RPMI7951 (cell line): ENCODE data around the gene PITRM1. TPM values are rescaled to one million over a fixed set of nuclear protein-coding genes. Genes with fewer than 3 reads are reported as not detected.

Source experiments
- DNase-seq: peaks from one replicate; pipeline ENCODE4 v3.0.0-alpha.2; 2012; ENCODE audit warnings: low read depth
- total RNA-seq: library from RNA; depleted of rRNA; stranded (reverse); fragments of >200 nt; shearing (Covaris generic); gene quantifications from 2 replicates; pipeline ENCODE4 v1.2.3, GENCODE V29; 2014

Gene PITRM1
- total RNA-seq, 1 experiment from 2014 or later, result 62.5 TPM

GRCh38 chr10:3139216-3139910 is 33.2 kb downstream of the PITRM1 start:
- DNase-seq, result no peak

DNA sequence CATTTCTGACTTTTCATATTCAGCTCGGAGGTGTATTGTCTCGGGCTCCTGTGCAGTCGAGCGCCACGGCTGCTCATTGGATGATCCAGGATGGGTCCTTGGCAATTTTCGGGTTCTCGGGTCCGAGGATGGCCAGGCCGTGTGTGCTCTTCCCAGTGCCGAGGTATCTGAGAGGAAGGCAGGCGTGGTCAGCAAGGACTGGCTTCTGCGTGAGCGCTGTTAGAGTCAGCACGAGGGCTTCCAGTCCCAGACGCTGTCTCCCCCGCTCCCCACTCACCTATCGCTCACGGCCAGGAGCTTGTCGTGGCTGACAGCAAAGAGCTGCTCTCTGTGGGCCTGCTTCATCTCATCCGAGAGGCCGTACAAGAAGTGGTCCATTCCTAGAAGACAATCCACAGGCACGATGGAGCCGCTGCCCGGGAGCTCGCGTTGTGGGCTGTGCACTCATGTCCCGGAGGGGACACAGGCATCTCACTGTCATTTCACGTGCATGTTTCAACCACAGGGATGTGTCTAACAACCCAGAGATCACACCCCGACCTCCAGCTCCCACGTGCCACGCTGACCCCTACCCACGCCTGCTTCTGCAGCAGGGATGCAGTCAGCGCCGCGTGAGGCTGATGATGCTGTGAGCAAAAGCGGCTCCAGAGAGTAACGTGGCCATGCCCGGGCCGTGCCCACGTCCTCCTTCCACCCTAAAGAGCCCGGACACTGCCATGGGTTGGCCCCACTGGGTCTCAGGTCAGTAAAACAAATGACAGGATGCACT is 34.4 kb downstream of the PITRM1 start:
- no peak for DNase-seq

DNA sequence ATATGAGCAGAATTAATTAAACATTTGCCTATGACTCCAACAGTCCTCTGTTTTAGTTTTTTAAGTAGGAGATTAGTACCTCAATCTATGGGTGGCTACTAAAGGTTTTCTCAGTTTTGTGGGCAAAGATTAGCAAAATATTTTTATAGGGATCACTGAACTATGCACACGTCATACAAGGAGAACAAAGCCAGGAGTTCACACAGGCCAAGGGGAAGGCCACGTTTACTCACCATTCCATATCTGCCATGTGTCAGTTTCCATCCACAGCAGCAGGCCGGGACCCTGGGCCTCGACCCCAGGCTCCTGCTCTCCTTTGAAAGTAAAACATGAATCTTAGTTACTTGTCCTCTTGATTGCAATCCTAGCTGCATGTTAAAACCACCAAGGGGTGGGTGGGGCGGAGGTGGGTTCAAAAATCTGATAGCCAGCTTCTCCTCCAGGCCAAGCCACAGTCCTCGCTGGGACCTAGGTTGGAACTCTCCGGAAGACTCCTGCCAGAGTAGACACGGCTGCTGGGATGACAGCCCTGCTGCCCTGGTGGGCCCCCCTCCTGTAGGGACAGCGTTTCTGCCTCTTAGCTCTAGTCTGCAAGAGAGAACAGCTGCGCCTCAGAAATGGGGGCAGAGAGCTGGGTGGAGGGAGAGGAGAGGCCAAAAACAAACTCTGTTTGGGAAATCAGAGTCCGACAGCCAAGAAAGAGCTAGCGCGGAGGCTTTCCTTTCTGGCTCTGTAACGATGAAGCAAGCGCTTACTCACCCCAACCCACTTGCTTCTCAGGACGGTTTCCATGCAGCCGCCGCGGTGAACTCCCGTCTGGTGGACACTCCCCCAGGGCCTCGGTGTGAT is 35.6 kb downstream of the PITRM1 start:
- no peak for DNase-seq

GRCh38 chr10:3136336-3136735 is 36.2 kb downstream of the PITRM1 start:
- DNase-seq, result no peak

GRCh38 chr10:3135006-3135405 is 37.6 kb downstream of the PITRM1 start:
- no peak for DNase-seq

DNA sequence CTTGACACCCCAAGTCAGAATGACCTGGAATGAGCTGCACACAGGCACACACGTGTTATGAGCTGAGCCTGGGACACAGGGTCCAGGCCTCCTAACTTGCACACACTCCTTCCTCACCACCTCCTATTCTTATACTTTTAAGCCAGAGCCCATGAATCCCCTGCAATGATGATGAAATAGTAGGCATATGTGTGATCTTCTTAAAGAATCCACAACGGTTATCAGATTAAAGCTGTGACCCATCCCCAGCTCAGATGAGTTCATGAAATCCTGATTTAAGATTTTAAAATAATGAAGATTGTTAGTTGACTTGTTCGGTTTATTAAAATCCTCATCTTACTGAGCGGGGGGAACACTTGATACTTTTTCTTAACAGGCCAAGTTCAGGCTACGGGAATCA is 38.6 kb downstream of the PITRM1 start:
- DNase-seq, result no peak

DNA sequence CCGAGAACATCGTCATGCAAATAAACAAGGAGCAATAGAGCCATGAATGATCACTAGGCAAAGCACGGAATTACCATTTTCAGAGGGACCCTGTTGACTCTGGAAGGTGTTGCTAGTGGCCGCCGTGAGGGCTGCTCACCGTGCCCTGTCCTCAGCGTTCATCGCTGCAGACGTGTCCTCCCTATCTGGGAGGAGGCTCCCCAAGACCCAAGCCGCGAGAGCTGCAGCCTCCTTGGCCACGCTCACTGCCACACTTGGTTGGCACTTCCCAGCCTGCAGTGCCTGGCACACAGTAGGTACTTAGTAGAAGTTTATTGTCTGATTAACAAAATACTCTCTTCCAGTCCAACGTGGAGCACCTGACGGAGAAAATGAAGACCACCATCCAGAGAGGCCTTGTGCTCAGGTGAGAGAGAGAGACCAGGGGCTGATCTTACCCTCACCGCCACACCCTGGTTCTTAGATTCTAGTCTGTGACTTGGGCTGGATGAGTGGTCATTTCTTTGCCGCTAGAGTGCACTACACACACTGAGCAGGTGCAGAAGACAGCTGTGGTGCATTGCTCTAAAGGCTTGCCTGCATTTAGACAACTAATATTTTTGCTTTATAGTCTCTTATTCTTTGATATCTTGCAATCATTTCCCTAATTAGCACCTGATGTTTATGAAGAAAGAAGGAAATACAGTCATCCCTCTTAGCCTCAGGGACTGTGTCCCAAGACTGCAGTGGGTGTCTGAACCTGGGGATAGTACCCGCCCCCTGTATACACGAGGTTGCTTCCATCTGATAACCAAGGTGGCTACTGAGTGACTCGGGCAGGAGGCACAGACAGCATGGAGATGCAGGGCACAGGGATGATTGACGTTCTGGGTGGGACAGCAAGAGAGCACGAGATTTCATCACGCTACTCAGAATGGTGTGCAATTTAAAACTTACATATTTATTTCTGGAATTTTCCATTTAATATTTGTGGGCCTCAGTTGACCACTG is 40.3 kb downstream of the PITRM1 start:
- peak; percentile 54 for DNase-seq

GRCh38 chr10:3131098-3131497 is 41.5 kb downstream of the PITRM1 start:
- no peak for DNase-seq

DNA sequence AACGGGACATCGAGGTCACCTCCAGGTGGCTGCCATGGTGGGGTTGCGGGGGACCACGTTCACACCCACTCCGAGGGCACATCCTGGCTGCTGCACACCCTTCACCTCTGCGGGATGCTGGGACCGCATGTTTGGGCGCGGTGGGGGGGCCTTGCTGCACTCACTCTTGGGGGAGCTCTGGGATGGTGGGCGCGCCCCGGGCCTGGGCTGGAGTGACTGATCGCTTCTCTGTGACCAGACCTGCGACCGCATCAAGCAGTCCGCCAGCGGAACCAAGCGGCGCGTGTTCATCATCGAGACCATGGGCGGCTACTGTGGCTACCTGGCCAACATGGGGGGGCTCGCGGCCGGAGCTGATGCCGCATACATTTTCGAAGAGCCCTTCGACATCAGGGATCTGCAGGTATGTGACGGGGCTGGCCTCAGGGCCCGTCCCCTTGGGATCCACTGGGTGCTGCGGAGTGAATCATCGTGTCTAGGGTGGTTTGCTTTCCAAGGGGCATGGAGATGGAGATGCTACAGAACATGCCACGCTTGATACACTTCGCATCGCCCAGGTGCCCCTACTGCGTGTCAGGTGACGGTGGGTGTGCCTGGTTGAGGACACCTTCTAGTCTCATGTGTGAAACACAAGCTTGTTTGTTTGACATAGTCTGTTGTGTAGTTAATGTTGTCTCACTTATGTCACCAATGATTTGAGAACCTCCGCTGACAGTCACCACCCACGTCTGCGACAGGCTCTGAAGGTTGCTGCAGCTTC is 42.8 kb downstream of the PITRM1 start:
- DNase-seq, result no peak

GRCh38 chr10:3128379-3129130 is 44.0 kb downstream of the PITRM1 start:
- no peak for DNase-seq

- no peak for DNase-seq
Observed at GRCh38 chr10:3127921-3128320, 44.7 kb downstream of the PITRM1 start.

DNA sequence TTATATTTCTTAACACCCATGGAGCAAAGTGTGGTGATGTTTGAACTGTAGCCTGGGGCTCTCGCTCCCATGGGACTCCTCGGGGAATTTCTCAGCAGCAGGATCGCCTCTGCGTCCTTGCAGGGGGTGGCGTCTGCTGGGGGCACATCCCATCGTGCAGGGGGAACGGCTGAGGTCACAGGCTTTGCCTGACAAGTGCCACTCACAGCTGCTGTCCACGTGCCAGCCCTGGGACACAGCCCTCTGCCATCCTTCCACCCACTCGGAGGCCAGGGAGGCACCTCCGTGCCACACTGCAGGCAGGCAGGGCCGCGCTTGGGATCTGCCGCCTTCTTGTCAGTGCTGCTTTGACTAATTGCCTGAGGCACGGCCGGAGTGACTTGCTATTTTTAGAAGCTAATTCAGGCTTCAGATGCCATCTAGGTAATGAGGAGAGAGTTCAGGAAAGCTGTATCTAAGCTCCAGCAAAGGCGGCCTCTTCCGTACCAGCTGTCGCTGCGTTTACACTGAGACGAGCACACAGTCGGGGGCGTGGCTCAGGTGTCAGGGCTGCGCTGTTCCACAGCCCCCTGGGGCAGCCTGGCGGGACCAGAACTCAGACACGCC is 45.7 kb downstream of the PITRM1 start:
- peak; percentile 86 for DNase-seq

DNA sequence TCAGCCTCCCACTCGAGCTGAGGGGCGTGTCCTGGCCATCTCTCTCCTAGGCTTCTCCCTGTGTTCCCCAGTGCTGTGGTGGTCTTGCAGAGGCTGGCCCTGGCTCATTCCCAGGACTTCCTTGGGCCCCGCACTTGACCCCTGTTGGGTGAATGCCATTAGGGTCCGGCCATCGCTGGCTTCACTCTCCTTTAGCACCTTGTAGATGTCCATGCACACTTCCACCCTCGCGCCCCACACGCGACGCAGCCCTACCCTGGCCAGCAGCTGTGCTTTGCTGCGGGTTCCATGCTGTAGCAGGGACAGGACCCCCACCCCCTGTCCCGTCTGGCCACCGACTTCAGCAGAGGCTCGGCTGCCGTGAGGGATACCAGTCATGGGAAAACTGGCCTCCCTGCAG is 46.3 kb downstream of the PITRM1 start:
- no peak for DNase-seq

- DNase-seq, result no peak
Observed at GRCh38 chr10:3125527-3126170, 46.9 kb downstream of the PITRM1 start.

- no peak for DNase-seq
Observed at GRCh38 chr10:3124412-3125175, 48.0 kb downstream of the PITRM1 start.

DNA sequence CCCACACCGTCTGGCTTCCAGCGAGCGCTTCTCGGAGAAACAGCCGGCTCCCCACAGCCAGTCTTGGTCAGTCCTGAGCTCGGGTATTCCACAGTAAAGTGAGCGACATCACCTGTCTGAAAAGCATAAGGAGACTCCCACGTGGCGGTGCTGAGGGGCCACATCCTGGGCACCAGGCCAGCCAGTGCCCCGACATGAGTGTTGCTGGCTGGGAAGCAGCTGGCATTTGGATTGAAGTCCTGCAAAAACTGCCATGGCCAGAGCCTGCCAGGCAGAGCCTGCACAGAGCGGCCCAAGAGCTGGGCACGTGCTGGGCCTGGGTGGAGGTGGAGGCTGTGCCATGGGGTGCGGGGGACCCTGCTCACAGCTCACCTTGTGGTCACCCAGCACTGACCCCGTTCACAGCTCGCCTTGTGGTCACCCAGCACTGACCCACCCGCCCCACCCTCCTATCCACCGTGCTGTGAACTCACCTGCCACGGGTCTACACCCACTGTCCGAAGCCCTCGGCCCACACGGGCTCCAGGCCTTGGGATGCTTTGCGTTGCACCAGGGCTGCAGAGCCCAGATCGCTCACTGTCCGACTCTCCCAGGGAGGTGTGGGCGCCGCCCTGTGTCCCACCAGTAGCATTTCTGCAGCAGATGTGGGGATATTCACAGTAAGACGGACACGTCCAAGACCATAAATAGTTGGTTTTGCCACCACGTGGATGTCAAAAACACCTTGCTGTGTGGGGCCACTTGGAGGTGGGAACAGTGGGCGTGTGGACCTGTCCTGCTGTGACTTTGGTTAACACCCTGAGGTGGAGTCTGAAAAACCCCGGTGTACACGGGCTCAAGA is 48.8 kb downstream of the PITRM1 start:
- DNase-seq, result no peak
